K562 (cell line): ENCODE data around the gene FHIT. TPM values are rescaled to one million over a fixed set of nuclear protein-coding genes. Genes with fewer than 3 reads are reported as not detected.

ENCODE experiments used
- ATAC-seq: fragments of 200-7000 bp; cut with Tn5 transposase; 3 replicates; pipeline ENCODE4 v1.9.1; 2020; ENCODE audit warnings: moderate library complexity
- BruUV-seq: library from RNA; stranded (reverse); fragments of 400-500 nt; replicated peaks from 2 replicates; lab custom pipeline; 2021; lab: Mats Ljungman, UMichigan
- CTCF ChIA-PET: fragments of 300-600 bp; formaldehyde crosslinking; extraction: SDS; loops from one replicate; lab custom pipeline; 2021; ENCODE audit warnings: low intra/inter-chr PET ratio; lab: Yijun Ruan, JAX
- POLR2A ChIA-PET: fragments of 300-600, 350-650 bp; sonication (Branson Sonifier 250); formaldehyde crosslinking; extraction: SDS; loops from one replicate; lab custom pipeline; 2021; ENCODE audit warnings: antibody characterized with exemption, inconsistent platforms; lab: Yijun Ruan, JAX
- DNase-seq, 4 experiments: peaks; one replicate each; pipeline versions ENCODE4 v3.0.0 to v3.0.0-alpha.2; 2011 to 2018; ENCODE audit warnings: low spot score in 3 of 4, mixed read lengths in 3 of 4; ENCODE audit errors: extremely low read depth in 1 of 4
- FAIRE-seq: peaks from 2 replicates; lab custom pipeline; 2011; peaks lifted over from hg19 to GRCh38; lab: Jason Lieb, UNC
- H2AFZ ChIP-seq: 2 replicates; pipeline ENCODE4 v1.6.0; 2011; ENCODE audit warnings: low read depth, low read length, control low read depth, inconsistent platforms
- H3K27ac ChIP-seq: fragments of 200-600 bp; 3 replicates; pipeline ENCODE4 v1.8.0; 2011; ENCODE audit warnings: low read depth, mild to moderate bottlenecking, control low read depth, inconsistent platforms, low read length, moderate library complexity, mixed read lengths; ENCODE audit errors: extremely low read depth
- H3K27me3 ChIP-seq, 2 experiments: fragments of 300-600 bp in 1 of 2; 2 replicates in 1 of 2; 3 replicates in 1 of 2; pipeline versions ENCODE4 v1.6.0 to v1.8.0; 2011; ENCODE audit warnings: inconsistent platforms in 2 of 2, low read length in 2 of 2, mild to moderate bottlenecking in 1 of 2, mixed read lengths in 1 of 2, moderate library complexity in 1 of 2; ENCODE audit not compliant: control insufficient read depth in 2 of 2, insufficient read depth in 2 of 2
- H3K36me3 ChIP-seq: fragments of 300-600 bp; 3 replicates; pipeline ENCODE4 v1.8.0; 2011; ENCODE audit warnings: mild to moderate bottlenecking, low read length, inconsistent platforms; ENCODE audit not compliant: control insufficient read depth, insufficient read depth
- H3K4me1 ChIP-seq, 2 experiments: fragments of 200-600 bp in 1 of 2; replicated peaks in 1 of 2; 2 replicates in 1 of 2; 3 replicates in 1 of 2; pipeline versions ENCODE4 v1.5.1 to v1.8.0; 2011; ENCODE audit warnings: inconsistent platforms in 2 of 2, low read length in 2 of 2, mild to moderate bottlenecking in 1 of 2, mixed read lengths in 1 of 2, moderate library complexity in 1 of 2; ENCODE audit not compliant: control insufficient read depth in 2 of 2, insufficient read depth in 2 of 2
- H3K4me2 ChIP-seq: 2 replicates; pipeline ENCODE4 v1.6.1; 2011; ENCODE audit warnings: low read length, control low read depth, inconsistent platforms, mixed read lengths; ENCODE audit not compliant: insufficient read depth
- H3K4me3 ChIP-seq: fragments of 200-600 bp; sonication (generic), shearing (Covaris generic); 2 replicates; pipeline ENCODE4 v1.5.1; 2016; ENCODE audit warnings: control low read depth, inconsistent platforms
- H3K79me2 ChIP-seq: fragments of 200-600 bp; 3 replicates; pipeline ENCODE4 v1.8.0; 2011; ENCODE audit warnings: low read length, inconsistent platforms; ENCODE audit not compliant: control insufficient read depth, insufficient read depth
- H3K9ac ChIP-seq, 2 experiments: 2 replicates each; pipeline versions ENCODE4 v1.6.0 to v1.6.1; 2011; ENCODE audit warnings: low read depth in 2 of 2, low read length in 2 of 2, control low read depth in 1 of 2, inconsistent platforms in 1 of 2, mild to moderate bottlenecking in 1 of 2, mixed read lengths in 1 of 2; ENCODE audit not compliant: insufficient read depth in 1 of 2
- H3K9me1 ChIP-seq: one replicate; pipeline ENCODE4 v1.6.0; 2011; ENCODE audit warnings: inconsistent platforms, mild to moderate bottlenecking, low read length, moderate library complexity; ENCODE audit not compliant: control insufficient read depth, insufficient read depth
- H3K9me3 ChIP-seq: replicated peaks from 2 replicates; pipeline ENCODE4 v1.5.1; 2011; ENCODE audit warnings: low read depth, low read length, inconsistent platforms; ENCODE audit not compliant: control insufficient read depth, insufficient read depth
- H4K20me1 ChIP-seq: replicated peaks from 2 replicates; pipeline ENCODE4 v1.6.1; 2011; ENCODE audit warnings: low read length, inconsistent platforms, mixed read lengths; ENCODE audit not compliant: control insufficient read depth, insufficient read depth
- CEBPZ ChIP-seq: fragments of 150-350 bp; IDR thresholded peaks from 2 replicates; pipeline ENCODE4 v1.6.1; 2014; ENCODE audit warnings: low read depth, mild to moderate bottlenecking, low read length, borderline replicate concordance
- ELF1 ChIP-seq: fragments of 200-800 bp; sonication (Bioruptor generic); IDR thresholded peaks from 2 replicates; pipeline ENCODE4 v1.6.1; 2016; ENCODE audit warnings: missing genetic modification characterization, missing compliant biosample characterization
- ETV6 ChIP-seq, 3 experiments: fragments of 150-350 bp in 1 of 3; sonication (generic) in 1 of 3; formaldehyde crosslinking in 1 of 3; IDR thresholded peaks; 2 replicates each; pipeline versions ENCODE4 v1.6.1 to v1.8.0; 2014 to 2022; ENCODE audit warnings: borderline replicate concordance in 2 of 3, low read depth in 2 of 3, antibody characterized with exemption in 1 of 3, low read length in 1 of 3, mild to moderate bottlenecking in 1 of 3, missing genetic modification reagents in 1 of 3
- HMGN3 ChIP-seq: IDR thresholded peaks from 2 replicates; pipeline ENCODE4 v1.6.1; 2011; ENCODE audit warnings: borderline replicate concordance, low read depth, mild to moderate bottlenecking, mixed read lengths, low read length; ENCODE audit not compliant: insufficient read length; ENCODE audit errors: extremely low read depth
- REST ChIP-seq, 2 experiments: fragments of 450-650 bp; formaldehyde crosslinking in 1 of 2; IDR thresholded peaks; 2 replicates each; pipeline versions ENCODE4 v1.4.0 to v1.6.1; 2014 to 2020; ENCODE audit warnings: mild to moderate bottlenecking in 2 of 2, borderline replicate concordance in 1 of 2, low read depth in 1 of 2
- TAL1 ChIP-seq: fragments of 450-650 bp; IDR thresholded peaks from 2 replicates; pipeline ENCODE4 v1.6.1; 2016; ENCODE audit warnings: mild to moderate bottlenecking
- ZKSCAN3 ChIP-seq: fragments of 250-450 bp; sonication (Bioruptor Pico); IDR thresholded peaks from 2 replicates; pipeline ENCODE4 v1.4.0; 2020
- ZNF212 ChIP-seq: fragments of 450-650 bp; formaldehyde crosslinking; IDR thresholded peaks from 2 replicates; pipeline ENCODE4 v1.4.0; 2020; ENCODE audit warnings: mild to moderate bottlenecking
- ZNF707 ChIP-seq: fragments of 250-450 bp; sonication (Bioruptor Pico); conservative IDR thresholded peaks from 2 replicates; pipeline ENCODE4 v1.8.0; 2022; ENCODE audit warnings: inconsistent platforms, mild to moderate bottlenecking, moderate library complexity
- WGBS: fragments of 100-300 bp; shearing (Covaris generic); methylation state at CpG from one replicate; pipeline ENCODE4 v1.1.6; 2016; ENCODE audit warnings: low coverage, mixed read lengths; ENCODE audit not compliant: insufficient coverage; ENCODE audit errors: missing lambda C conversion rate; 5-methylcytosine and 5-hydroxymethylcytosine counted together
- in situ Hi-C: fragments of 300-500 bp; cut with MboI; formaldehyde crosslinking; loops from 4 replicates; pipeline ENCODE4 v1.15.0; 2018; ENCODE audit warnings: inconsistent platforms, mixed read lengths
- intact Hi-C: fragments of 100-400 bp; cut with micrococcal nuclease; formaldehyde crosslinking; loops from 2 replicates; pipeline ENCODE4 v1.14.2; 2022
- polyA plus RNA-seq, 8 experiments: library from polyadenylated mRNA; depleted of rRNA in 4 of 8; stranded (reverse) in 5 of 8; unstranded in 3 of 8; fragments of >200 nt; fragmentation: Nextera tagmentation in 2 of 8; fragmentation: Illumina TruSeq in 1 of 8; extraction: Ambion mirVana in 2 of 8; extraction: Trizol in 1 of 8; gene quantifications; 2 replicates each; pipeline versions ENCODE4 v1.2.1 to v1.2.3, GENCODE V29; 2011 to 2014; ENCODE audit warnings: inconsistent platforms in 1 of 8, missing spikeins in 1 of 8
- total RNA-seq, 7 experiments: library from RNA; depleted of rRNA in 6 of 7; stranded (reverse); fragments of >200 nt in 6 of 7; fragmentation: Illumina TruSeq in 2 of 7; extraction: Trizol in 2 of 7; gene quantifications; 2 replicates each; pipeline versions ENCODE4 v1.2.1 to v1.2.3, GENCODE V29; 2011 to 2021; ENCODE audit warnings: low replicate concordance in 1 of 7

The FHIT gene
- total and polyA plus RNA-seq, 9 of the 15 experiments (the other 6 are each of a cell fraction or from before 2014, with no cell fraction given): 1.7 to 9.1 (median 4.3) TPM

GRCh38 chr3:60827666-60828065, 423.6 kb downstream of the FHIT start (continued):
- TF ChIP-seq REST (IDR thresholded peaks at IDR 0.05; ENCODE audit: borderline replicate concordance): no peak
- TF ChIP-seq REST (CRISPR knock-in tag; IDR thresholded peaks at IDR 0.05; ENCODE audit: low read depth): no peak
- TF ChIP-seq ZNF707: no peak

- intact Hi-C loops (no loop called here), in situ Hi-C loops (no loop called here)
- ATAC-seq: no peak
- no peak overlapping the region for H3K27ac ChIP-seq
- no peak overlapping the region for H3K4me3 ChIP-seq
- H3K9me3 ChIP-seq: no peaks in the 10 kb centered on the region
- H3K79me2 ChIP-seq: no peaks in the 10 kb centered on the region
- no peaks in the 10 kb centered on the region for H3K27me3 ChIP-seq
- no peak for DNase-seq
- 3% methylated on average over 4 of the region's 6 CpGs for WGBS
- no peak overlapping the region for H2AFZ ChIP-seq
- FAIRE-seq: no peak
- ChIA-PET POLR2A (no interaction called here), CTCF (no interaction called here)
- no peaks in the 10 kb centered on the region for H3K36me3 ChIP-seq
- H3K9me1 ChIP-seq: no peaks in the 10 kb centered on the region
- no peaks in the 10 kb centered on the region for H3K4me1 ChIP-seq
- H3K4me2 ChIP-seq: no peak overlapping the region
- H4K20me1 ChIP-seq: no peaks in the 10 kb centered on the region
- no TSS peak for BruUV-seq
- no peak overlapping the region for H3K9ac ChIP-seq
- TF ChIP-seq ELF1 (tag) (no peak), CEBPZ (no peak), ZNF212 (CRISPR knock-in tag) (no peak), ETV6 (IDR thresholded peaks at IDR 0.05; ENCODE audit: borderline replicate concordance in 1 of 2, low read depth in 2 of 2, low read length in 1 of 2) (no peak), ETV6 (CRISPR knock-in tag; IDR thresholded peaks at IDR 0.05; ENCODE audit: borderline replicate concordance) (no peak), ZKSCAN3 (CRISPR knock-in tag) (no peak), TAL1 (no peak), HMGN3 (no peak)
Observed at GRCh38 chr3:60826511-60826910, 424.7 kb downstream of the FHIT start.
